Transverse colon (tissue), 4 donors: ENCODE results near the gene TNFSF11.

Source experiments
- CTCF ChIP-seq, 5 experiments: fragments of 200-600 bp in 3 of 5; fragments of 450-650 bp in 2 of 5; sonication (generic) in 3 of 5; IDR thresholded peaks; 1 replicate in 2 of 5; 2 replicates in 3 of 5; pipeline ENCODE4 v1.5.1; 2016 to 2017; ENCODE audit warnings: antibody characterized with exemption in 5 of 5, inconsistent platforms in 3 of 5, mild to moderate bottlenecking in 2 of 5, moderate library complexity in 1 of 5
- POLR2A ChIP-seq: fragments of 450-650 bp; IDR thresholded peaks from one replicate; pipeline ENCODE4 v1.6.1; 2016; ENCODE audit warnings: antibody characterized with exemption, mild to moderate bottlenecking, moderate library complexity
- POLR2AphosphoS5 ChIP-seq, 3 donors: sonication (generic); formaldehyde crosslinking; IDR thresholded peaks; one replicate each; pipeline ENCODE4 v1.6.1; 2016; ENCODE audit warnings: antibody characterized with exemption in 3 of 3

- TF ChIP-seq POLR2AphosphoS5 (IDR thresholded peaks at IDR 0.05) = no peak
- TF ChIP-seq CTCF (IDR thresholded peaks at IDR 0.05) = no peak
- no peak for TF ChIP-seq POLR2A
Measured at GRCh38 chr13:42603571-42603970, 29.6 kb downstream of the TNFSF11 start.
